ENCODE measurements around the gene PA2G4. TPM values are rescaled to one million over a fixed set of nuclear protein-coding genes. Genes with fewer than 3 reads are reported as not detected.

The PA2G4 gene
- polyA plus RNA-seq, 4 donors = 148 to 165 (median 156) TPM

- DNase-seq (ENCODE audit: low read depth in 4 of 4, low spot score in 2 of 4) = no peak
Observed at GRCh38 chr12:56162468-56163290, 58.3 kb downstream of the PA2G4 start.

Other genes starting within 250 kb of the PA2G4 start
- 10 to 100 TPM; 34.9 to 41.9 (median 36.4) TPM for gene PYM1, start 176.7 kb upstream of the PA2G4 start, polyA plus RNA-seq (ENCODE audit: insufficient read length in 4 of 4)
- 10 to 100 TPM; 15.8 to 26.4 (median 21.8) TPM for gene DGKA, start 173.4 kb upstream of the PA2G4 start, polyA plus RNA-seq (ENCODE audit: insufficient read length in 4 of 4)
- gene PMEL, start 138.5 kb upstream of the PA2G4 start, polyA plus RNA-seq (ENCODE audit: insufficient read length in 4 of 4) = 1 to 10 TPM; 3.3 to 4.6 (median 4.2) TPM
- gene CDK2, start 137.7 kb upstream of the PA2G4 start, polyA plus RNA-seq (ENCODE audit: insufficient read length in 4 of 4) = 10 to 100 TPM; 52.0 to 75.1 (median 67.0) TPM
- 100 to 1,000 TPM; 155 to 162 (median 160) TPM for gene RAB5B, start 130.5 kb upstream of the PA2G4 start, polyA plus RNA-seq (ENCODE audit: insufficient read length in 4 of 4)
- gene SUOX, start 107.3 kb upstream of the PA2G4 start, polyA plus RNA-seq (ENCODE audit: insufficient read length in 4 of 4) = 10 to 100 TPM; 40.9 to 57.7 (median 52.6) TPM
- gene IKZF4, start 83.5 kb upstream of the PA2G4 start, polyA plus RNA-seq (ENCODE audit: insufficient read length in 4 of 4) = 10 to 100 TPM; 13.9 to 26.8 (median 19.6) TPM
- 100 to 1,000 TPM; 119 to 541 (median 268) TPM for gene RPS26, start 62.6 kb upstream of the PA2G4 start, polyA plus RNA-seq (ENCODE audit: insufficient read length in 4 of 4)
- gene ERBB3, start 24.4 kb upstream of the PA2G4 start, polyA plus RNA-seq (ENCODE audit: insufficient read length in 4 of 4) = 100 to 1,000 TPM in 1 of 4 donors, 10 to 100 TPM in 3; 57.6 to 108 (median 87.7) TPM
- 1,000 to 10,000 TPM; 4,437 to 5,971 (median 5,319) TPM for gene RPL41, start 12.1 kb downstream of the PA2G4 start, polyA plus RNA-seq (ENCODE audit: insufficient read length in 4 of 4)
- gene ZC3H10, start 13.7 kb downstream of the PA2G4 start, polyA plus RNA-seq (ENCODE audit: insufficient read length in 4 of 4) = 1 to 10 TPM; 5.8 to 8.4 (median 6.2) TPM
- gene ESYT1, start 23.7 kb downstream of the PA2G4 start, polyA plus RNA-seq (ENCODE audit: insufficient read length in 4 of 4) = 10 to 100 TPM; 74.7 to 87.1 (median 75.3) TPM
- 100 to 1,000 TPM; 158 to 212 (median 171) TPM for gene MYL6B, start 48.0 kb downstream of the PA2G4 start, polyA plus RNA-seq (ENCODE audit: insufficient read length in 4 of 4)
- 1,000 to 10,000 TPM; 1,610 to 2,370 (median 1,767) TPM for gene MYL6, start 53.8 kb downstream of the PA2G4 start, polyA plus RNA-seq (ENCODE audit: insufficient read length in 4 of 4)
- 100 to 1,000 TPM in 3 of 4 donors, 10 to 100 TPM in 1; 97.5 to 151 (median 128) TPM for gene SMARCC2, start 84.9 kb downstream of the PA2G4 start, polyA plus RNA-seq (ENCODE audit: insufficient read length in 4 of 4)
- gene RNF41, start 117.4 kb downstream of the PA2G4 start, polyA plus RNA-seq (ENCODE audit: insufficient read length in 4 of 4) = 10 to 100 TPM; 44.0 to 46.6 (median 45.4) TPM
- gene NABP2, start 119.8 kb downstream of the PA2G4 start, polyA plus RNA-seq (ENCODE audit: insufficient read length in 4 of 4) = 10 to 100 TPM; 28.6 to 32.9 (median 30.8) TPM
- gene SLC39A5, start 125.5 kb downstream of the PA2G4 start, polyA plus RNA-seq (ENCODE audit: insufficient read length in 4 of 4) = 10 to 100 TPM; 46.5 to 69.1 (median 59.7) TPM
- 10 to 100 TPM; 24.0 to 45.9 (median 31.5) TPM for gene ANKRD52, start 153.8 kb downstream of the PA2G4 start, polyA plus RNA-seq (ENCODE audit: insufficient read length in 4 of 4)
- 10 to 100 TPM; 13.3 to 20.7 (median 19.0) TPM for gene COQ10A, start 162.4 kb downstream of the PA2G4 start, polyA plus RNA-seq (ENCODE audit: insufficient read length in 4 of 4)
- 100 to 1,000 TPM; 169 to 213 (median 200) TPM for gene CS, start 195.8 kb downstream of the PA2G4 start, polyA plus RNA-seq (ENCODE audit: insufficient read length in 4 of 4)
- gene CNPY2, start 211.4 kb downstream of the PA2G4 start, polyA plus RNA-seq (ENCODE audit: insufficient read length in 4 of 4) = 100 to 1,000 TPM; 143 to 174 (median 159) TPM
- gene PAN2, start 229.4 kb downstream of the PA2G4 start, polyA plus RNA-seq (ENCODE audit: insufficient read length in 4 of 4) = 100 to 1,000 TPM in 2 of 4 donors, 10 to 100 TPM in 2; 51.8 to 138 (median 92.9) TPM
- 1 to 10 TPM in 1 of 4 donors, under 1 TPM in 3; 0.59 to 1.2 (median 0.75) TPM for gene IL23A, start 234.3 kb downstream of the PA2G4 start, polyA plus RNA-seq (ENCODE audit: insufficient read length in 4 of 4)

Data from left renal cortex interstitium (tissue), 4 donors.